ENCODE measurements around the gene PCSK7.

PCSK7 gene

DNA sequence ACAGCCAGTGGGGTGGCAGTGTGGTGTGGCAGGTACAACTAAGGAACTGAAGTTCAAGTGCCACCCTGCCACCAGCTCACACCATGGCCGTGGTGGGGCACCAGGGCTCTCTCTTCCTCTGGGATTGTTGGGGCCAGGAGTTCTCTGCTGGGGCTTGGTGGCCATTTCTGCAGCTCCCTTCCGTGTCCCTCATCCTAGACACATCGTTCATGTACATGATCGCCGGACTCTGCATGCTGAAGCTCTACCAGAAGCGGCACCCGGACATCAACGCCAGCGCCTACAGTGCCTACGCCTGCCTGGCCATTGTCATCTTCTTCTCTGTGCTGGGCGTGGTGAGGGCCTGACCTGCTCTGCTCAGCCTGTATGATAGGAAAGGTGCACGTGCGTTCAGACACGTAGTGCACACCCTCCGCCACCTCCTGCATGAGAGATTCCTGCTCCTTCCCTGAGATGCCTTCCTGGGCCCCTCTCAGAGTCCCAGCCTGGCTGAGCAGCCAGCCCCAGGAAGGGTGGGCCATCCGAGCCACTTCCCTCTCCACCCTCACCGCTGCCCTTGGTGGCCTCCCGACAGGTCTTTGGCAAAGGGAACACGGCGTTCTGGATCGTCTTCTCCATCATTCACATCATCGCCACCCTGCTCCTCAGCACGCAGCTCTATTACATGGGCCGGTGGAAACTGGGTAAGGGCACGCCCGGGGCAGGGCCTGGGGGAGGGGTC is 40.0 kb downstream of the PCSK7 start:
- no peak for TF ChIP-seq CTCF (IDR thresholded peaks at IDR 0.05; ENCODE audit: poor library complexity, severe bottlenecking)
- H3K36me3 ChIP-seq (ENCODE audit: low read depth): peaks cover 8% of the 10 kb centered on the region; the same call in 1 of the 2 replicates

GRCh38 chr11:117189941-117190544 is 41.8 kb downstream of the PCSK7 start:
- ATAC-seq (ENCODE audit: low read depth) (no peak), DNase-seq (ENCODE audit: low spot score) (peak; percentile 39)
- H3K4me1 ChIP-seq (ENCODE audit: insufficient read depth, poor library complexity, severe bottlenecking): no peaks in the 10 kb centered on the region
- TF ChIP-seq CTCF (IDR thresholded peaks at IDR 0.05; ENCODE audit: poor library complexity, severe bottlenecking): no peak
- H3K4me3 ChIP-seq (ENCODE audit: severe bottlenecking): no peak overlapping the region
- H3K9me3 ChIP-seq (ENCODE audit: severe bottlenecking): no peaks in the 10 kb centered on the region
- no peak overlapping the region for H3K27ac ChIP-seq (ENCODE audit: poor library complexity, severe bottlenecking)
- no peaks in the 10 kb centered on the region for H3K27me3 ChIP-seq (ENCODE audit: insufficient read depth, poor library complexity, severe bottlenecking)
- peaks cover 8% of the 10 kb centered on the region; the same call in 1 of the 2 replicates for H3K36me3 ChIP-seq (ENCODE audit: low read depth)

More for the DNA sequence above, 40.0 kb downstream of the PCSK7 start:
- DNase-seq (ENCODE audit: low spot score) (peak; percentile 54), ATAC-seq (ENCODE audit: low read depth) (no peak)
- no peak overlapping the region for H3K27ac ChIP-seq (ENCODE audit: poor library complexity, severe bottlenecking)
- H3K4me3 ChIP-seq (ENCODE audit: severe bottlenecking): no peak overlapping the region
- H3K9me3 ChIP-seq (ENCODE audit: severe bottlenecking): no peaks in the 10 kb centered on the region
- H3K4me1 ChIP-seq (ENCODE audit: insufficient read depth, poor library complexity, severe bottlenecking): no peaks in the 10 kb centered on the region
- H3K27me3 ChIP-seq (ENCODE audit: insufficient read depth, poor library complexity, severe bottlenecking): no peaks in the 10 kb centered on the region

DNA sequence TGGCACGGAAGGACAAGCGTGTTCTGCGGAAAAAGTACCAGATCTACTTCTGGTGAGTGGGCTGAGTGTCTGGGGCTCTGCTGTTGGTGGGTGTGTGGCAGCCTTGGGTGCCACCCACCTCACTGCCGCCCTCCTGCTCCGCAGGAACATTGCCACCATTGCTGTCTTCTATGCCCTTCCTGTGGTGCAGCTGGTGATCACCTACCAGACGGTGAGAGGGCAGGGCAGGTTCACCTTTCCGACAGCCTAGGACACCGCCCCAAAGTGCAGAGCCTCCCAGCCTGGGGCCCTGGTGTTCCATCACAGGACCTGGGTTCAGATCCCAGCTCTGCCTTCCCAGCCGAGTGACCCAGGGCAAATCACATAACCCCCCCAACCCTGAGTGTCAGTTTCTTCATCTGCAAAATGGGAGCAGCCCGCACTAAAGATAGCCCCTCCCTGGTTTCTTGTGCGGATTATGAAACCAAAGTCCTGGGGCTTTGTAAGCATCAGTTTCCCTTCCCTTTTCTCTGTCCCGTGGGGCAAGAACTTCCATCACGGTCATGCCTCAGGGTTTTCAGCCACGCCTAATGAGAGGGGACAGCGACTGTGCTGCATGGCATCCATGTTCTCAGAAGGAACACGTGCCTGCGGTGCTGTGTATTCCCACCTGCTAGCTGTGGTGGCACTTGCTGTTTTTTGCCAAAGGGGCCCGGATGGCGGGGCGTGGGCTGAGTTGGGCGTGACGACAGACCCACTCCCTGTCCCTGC is 42.5 kb downstream of the PCSK7 start:
- no peak for ATAC-seq (ENCODE audit: low read depth)
- H3K4me1 ChIP-seq (ENCODE audit: insufficient read depth, poor library complexity, severe bottlenecking): no peaks in the 10 kb centered on the region
- no peak overlapping the region for H3K27ac ChIP-seq (ENCODE audit: poor library complexity, severe bottlenecking)
- peak; percentile 42 for DNase-seq (ENCODE audit: low spot score)
- no peak for TF ChIP-seq CTCF (IDR thresholded peaks at IDR 0.05; ENCODE audit: poor library complexity, severe bottlenecking)
- no peak overlapping the region for H3K4me3 ChIP-seq (ENCODE audit: severe bottlenecking)
- no peaks in the 10 kb centered on the region for H3K9me3 ChIP-seq (ENCODE audit: severe bottlenecking)
- no peaks in the 10 kb centered on the region for H3K27me3 ChIP-seq (ENCODE audit: insufficient read depth, poor library complexity, severe bottlenecking)
- peaks cover 8% of the 10 kb centered on the region for H3K36me3 ChIP-seq (ENCODE audit: low read depth)

DNA sequence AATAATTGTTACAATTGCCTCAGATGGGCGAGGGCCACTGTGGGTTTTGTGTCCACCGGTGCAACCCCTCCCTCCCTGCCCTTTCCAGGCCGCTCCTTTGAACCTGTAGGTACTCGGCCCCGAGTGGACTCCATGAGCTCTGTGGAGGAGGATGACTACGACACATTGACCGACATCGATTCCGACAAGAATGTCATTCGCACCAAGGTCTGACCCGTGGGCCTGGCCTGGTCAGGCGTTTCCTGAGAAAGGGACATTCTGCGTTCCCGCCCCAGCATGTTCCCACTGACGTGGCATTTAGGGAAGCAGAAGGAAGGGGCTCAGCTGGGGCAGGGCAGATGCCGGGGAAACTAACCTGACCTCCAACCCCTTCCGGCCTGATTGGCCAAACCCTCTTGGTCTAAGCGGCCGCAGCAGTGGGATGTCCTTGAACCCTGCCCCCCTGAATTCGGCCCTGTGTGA is 43.2 kb downstream of the PCSK7 start:
- TF ChIP-seq CTCF (IDR thresholded peaks at IDR 0.05; ENCODE audit: poor library complexity, severe bottlenecking): no peak
- H3K4me1 ChIP-seq (ENCODE audit: insufficient read depth, poor library complexity, severe bottlenecking): no peaks in the 10 kb centered on the region
- H3K27me3 ChIP-seq (ENCODE audit: insufficient read depth, poor library complexity, severe bottlenecking): no peaks in the 10 kb centered on the region
- H3K4me3 ChIP-seq (ENCODE audit: severe bottlenecking): no peak overlapping the region
- no peaks in the 10 kb centered on the region for H3K9me3 ChIP-seq (ENCODE audit: severe bottlenecking)
- H3K36me3 ChIP-seq (ENCODE audit: low read depth): peaks cover 8% of the 10 kb centered on the region
- H3K27ac ChIP-seq (ENCODE audit: poor library complexity, severe bottlenecking): no peak overlapping the region
- DNase-seq (ENCODE audit: low spot score) (peak; percentile 40), ATAC-seq (ENCODE audit: low read depth) (no peak)
